ENCODE measurements around the gene OR9G1.

- TF ChIP-seq POLR2A (IDR thresholded peaks at IDR 0.05), result no peak
- no peak for TF ChIP-seq CTCF (IDR thresholded peaks at IDR 0.05)
Measured at GRCh38 chr11:56720513-56720912, 21.6 kb downstream of the OR9G1 start.

Data from prostate gland (tissue), 2 donors.